OCI-LY3 (cell line): Measurements from ENCODE around the gene CRACR2B.

ENCODE experiments used
- H2AFZ ChIP-seq: fragments of 200-600, 300-600 bp; shearing (Covaris generic); 2 replicates; pipeline ENCODE4 v1.6.0; 2014; ENCODE audit warnings: antibody characterized with exemption, low read depth, low read length
- H3K27ac ChIP-seq: fragments of 200-600, 300-600 bp; sonication (generic); 2 replicates; pipeline ENCODE4 v1.5.1; 2014; ENCODE audit warnings: mild to moderate bottlenecking, low read length, moderate library complexity, mixed read lengths
- H3K27me3 ChIP-seq: fragments of 200-600, 300-600 bp; sonication (generic); 2 replicates; pipeline ENCODE4 v1.6.1; 2014; ENCODE audit warnings: low read depth, low read length, mixed read lengths
- H3K36me3 ChIP-seq: fragments of 200-600, 300-600 bp; sonication (generic); replicated peaks from 2 replicates; pipeline ENCODE3; 2014; ENCODE audit warnings: low read depth, low read length, mixed read lengths
- H3K4me1 ChIP-seq: fragments of 300-600, 200-600 bp; sonication (generic); 2 replicates; pipeline ENCODE4 v1.6.1; 2014; ENCODE audit warnings: low read length, mixed read lengths
- H3K4me2 ChIP-seq: fragments of 200-600, 300-600 bp; sonication (generic); 2 replicates; pipeline ENCODE4 v1.6.1; 2014; ENCODE audit warnings: low read length, mixed read lengths
- H3K4me3 ChIP-seq: fragments of 300-600, 200-600 bp; sonication (generic); 2 replicates; pipeline ENCODE4 v1.5.1; 2014; ENCODE audit warnings: antibody characterized with exemption, mild to moderate bottlenecking, low read length, moderate library complexity
- H3K79me2 ChIP-seq: fragments of 300-600, 200-600 bp; shearing (Covaris generic); 2 replicates; pipeline ENCODE4 v1.6.1; 2014; ENCODE audit warnings: mild to moderate bottlenecking, low read length, mixed read lengths
- H3K9ac ChIP-seq: fragments of 300-600, 200-600 bp; shearing (Covaris generic); 2 replicates; pipeline ENCODE4 v1.6.0; 2014; ENCODE audit warnings: mild to moderate bottlenecking, low read length, moderate library complexity
- H3K9me3 ChIP-seq: fragments of 200-600, 300-600 bp; shearing (Covaris generic); 2 replicates; pipeline ENCODE4 v1.6.1; 2014; ENCODE audit warnings: low read length, mixed read lengths; ENCODE audit not compliant: insufficient read depth
- H4K20me1 ChIP-seq: fragments of 200-600, 300-600 bp; sonication (generic); 2 replicates; pipeline ENCODE4 v1.6.1; 2016; ENCODE audit warnings: low read length, mixed read lengths; ENCODE audit not compliant: insufficient read depth
- CTCF ChIP-seq: fragments of 200-600, 300-600 bp; sonication (generic); IDR thresholded peaks from 2 replicates; pipeline ENCODE4 v1.5.1; 2014; ENCODE audit warnings: antibody characterized with exemption, low read length, low read depth
- EZH2phosphoT487 ChIP-seq: fragments of 200-600 bp; shearing (Covaris generic); IDR thresholded peaks from 2 replicates; pipeline ENCODE4 v1.6.1; 2018; ENCODE audit warnings: antibody characterized with exemption, mixed run types, low read depth

The CRACR2B gene

GRCh38 chr11:875769-876301 lies 48.1 kb downstream of the CRACR2B start:
- Histone ChIP-seq H3K4me3 (no peak overlapping the region), H3K27me3 (no peaks in the 10 kb centered on the region), H3K4me1 (no peaks in the 10 kb centered on the region), H3K27ac (no peak overlapping the region), H3K9me3 (no peaks in the 10 kb centered on the region), H3K4me2 (no peak overlapping the region), H2AFZ (no peak overlapping the region), H3K9ac (no peak overlapping the region), H3K36me3 (peaks cover 2% of the 10 kb centered on the region), H4K20me1 (peaks cover 3% of the 10 kb centered on the region; the same call in 1 of the 2 replicates), H3K79me2 (no peaks in the 10 kb centered on the region)
- TF ChIP-seq CTCF (no peak), EZH2phosphoT487 (no peak)

GRCh38 chr11:876545-876944 lies 48.8 kb downstream of the CRACR2B start:
- Histone ChIP-seq H3K27me3 (no peaks in the 10 kb centered on the region), H3K9ac (no peak overlapping the region), H2AFZ (no peak overlapping the region), H3K9me3 (no peaks in the 10 kb centered on the region), H3K36me3 (peaks cover 2% of the 10 kb centered on the region), H3K4me3 (no peak overlapping the region), H4K20me1 (peaks cover 3% of the 10 kb centered on the region; the same call in 1 of the 2 replicates), H3K4me2 (no peak overlapping the region), H3K4me1 (no peaks in the 10 kb centered on the region), H3K79me2 (no peaks in the 10 kb centered on the region), H3K27ac (no peak overlapping the region)
- TF ChIP-seq EZH2phosphoT487 (no peak), CTCF (no peak)

- peaks cover 2% of the 10 kb centered on the region for H3K36me3 ChIP-seq
- H3K9ac ChIP-seq: no peak overlapping the region
- peaks cover under 1% of the 10 kb centered on the region; the same call in 1 of the 2 replicates for H4K20me1 ChIP-seq
- TF ChIP-seq CTCF (no peak), EZH2phosphoT487 (no peak)
- no peak overlapping the region for H3K4me2 ChIP-seq
- H2AFZ ChIP-seq: no peak overlapping the region
- H3K27ac ChIP-seq: no peak overlapping the region
- H3K4me3 ChIP-seq: no peak overlapping the region
- no peaks in the 10 kb centered on the region for H3K79me2 ChIP-seq
- no peaks in the 10 kb centered on the region for H3K4me1 ChIP-seq
- no peaks in the 10 kb centered on the region for H3K9me3 ChIP-seq
- H3K27me3 ChIP-seq: no peaks in the 10 kb centered on the region
Observed at GRCh38 chr11:877565-877964, 49.8 kb downstream of the CRACR2B start.

GRCh38 chr11:880447-880846 lies 52.7 kb downstream of the CRACR2B start:
- Histone ChIP-seq H3K36me3 (peaks cover 2% of the 10 kb centered on the region), H3K9me3 (no peaks in the 10 kb centered on the region), H3K4me1 (no peaks in the 10 kb centered on the region), H2AFZ (no peak overlapping the region), H3K9ac (no peak overlapping the region), H4K20me1 (no peaks in the 10 kb centered on the region), H3K4me2 (no peak overlapping the region), H3K4me3 (no peak overlapping the region), H3K27me3 (no peaks in the 10 kb centered on the region), H3K79me2 (no peaks in the 10 kb centered on the region), H3K27ac (no peak overlapping the region)
- TF ChIP-seq EZH2phosphoT487: no peak
- no peak for TF ChIP-seq CTCF
